Peyer's patch (tissue), 4 donors: ENCODE results near the gene PDE4B. TPM values are rescaled to one million over a fixed set of nuclear protein-coding genes. Genes with fewer than 3 reads are reported as not detected.

Experiments
- DNase-seq, 3 donors: peaks; one replicate each; pipeline ENCODE4 v3.0.0-alpha.2; 2017 to 2019
- H3K27ac ChIP-seq, 4 donors: fragments of 200-600 bp; sonication (generic); one replicate each; pipeline ENCODE4 v1.5.1; 2016 to 2019
- H3K27me3 ChIP-seq, 2 donors: fragments of 200-600 bp; sonication (generic); one replicate each; pipeline ENCODE4 v1.5.1; 2019
- H3K36me3 ChIP-seq, 3 donors: fragments of 200-600 bp; sonication (generic); one replicate each; pipeline ENCODE4 v1.5.1; 2016 to 2019
- H3K4me1 ChIP-seq, 4 donors: fragments of 200-600 bp; sonication (generic); one replicate each; pipeline ENCODE4 v1.5.1; 2016 to 2019
- H3K4me3 ChIP-seq, 4 donors: fragments of 200-600 bp; sonication (generic); 1 replicate in 3 of 4; 2 replicates in 1 of 4; pipeline ENCODE4 v1.5.1; 2016 to 2019; ENCODE audit warnings: mild to moderate bottlenecking in 1 of 4
- H3K9me3 ChIP-seq, 4 donors: fragments of 200-600 bp; sonication (generic); one replicate each; pipeline ENCODE4 v1.5.1; 2016 to 2019; ENCODE audit warnings: mild to moderate bottlenecking in 1 of 4
- POLR2A ChIP-seq, 2 donors: fragments of 450-650 bp; IDR thresholded peaks; one replicate each; pipeline ENCODE4 v1.5.1; 2017; ENCODE audit warnings: antibody characterized with exemption in 2 of 2, mild to moderate bottlenecking in 2 of 2, moderate library complexity in 2 of 2
- total RNA-seq, 4 donors: library from RNA; depleted of rRNA; stranded (reverse); fragments of >200 nt; gene quantifications; one replicate each; pipeline ENCODE4 v1.1.0, GENCODE V29; 2016
- TF ChIP-seq, protein P1 (sequence below), 6 experiments: fragments of 450-650 bp in 4 of 6; fragments of 200-600 bp in 2 of 6; sonication (generic) in 1 of 6; IDR thresholded peaks; one replicate each; pipeline ENCODE4 v1.5.1; 2017 to 2019; ENCODE audit warnings: antibody characterized with exemption in 6 of 6, mild to moderate bottlenecking in 3 of 6, moderate library complexity in 1 of 6

Gene PDE4B
- total RNA-seq, 4 donors from 2014 or later, result 2.1 to 96.6 (median 9.6) TPM

DNA sequence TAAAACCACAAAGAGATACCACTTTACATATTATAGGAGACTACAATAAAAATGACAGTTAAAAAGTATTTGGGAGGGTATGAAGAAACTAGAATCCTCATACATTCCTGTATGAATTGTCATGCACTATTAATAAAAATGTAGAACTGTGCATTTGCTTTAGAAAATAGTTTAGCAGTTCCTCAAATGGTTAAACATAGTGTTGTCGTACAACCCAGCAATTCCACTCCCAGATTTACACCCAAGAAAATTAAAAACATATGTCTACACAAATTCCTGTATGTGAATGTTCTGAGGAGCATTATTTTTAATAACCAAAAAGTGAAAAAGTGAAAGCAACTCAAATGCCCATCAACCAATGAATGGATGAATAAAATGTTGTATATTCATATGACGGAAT, 23.1 kb upstream of the PDE4B start:
- no peaks in the 10 kb centered on the region for H3K9me3 ChIP-seq
- TF ChIP-seq POLR2A (IDR thresholded peaks at IDR 0.05), result no peak
- TF ChIP-seq, protein P1, sequence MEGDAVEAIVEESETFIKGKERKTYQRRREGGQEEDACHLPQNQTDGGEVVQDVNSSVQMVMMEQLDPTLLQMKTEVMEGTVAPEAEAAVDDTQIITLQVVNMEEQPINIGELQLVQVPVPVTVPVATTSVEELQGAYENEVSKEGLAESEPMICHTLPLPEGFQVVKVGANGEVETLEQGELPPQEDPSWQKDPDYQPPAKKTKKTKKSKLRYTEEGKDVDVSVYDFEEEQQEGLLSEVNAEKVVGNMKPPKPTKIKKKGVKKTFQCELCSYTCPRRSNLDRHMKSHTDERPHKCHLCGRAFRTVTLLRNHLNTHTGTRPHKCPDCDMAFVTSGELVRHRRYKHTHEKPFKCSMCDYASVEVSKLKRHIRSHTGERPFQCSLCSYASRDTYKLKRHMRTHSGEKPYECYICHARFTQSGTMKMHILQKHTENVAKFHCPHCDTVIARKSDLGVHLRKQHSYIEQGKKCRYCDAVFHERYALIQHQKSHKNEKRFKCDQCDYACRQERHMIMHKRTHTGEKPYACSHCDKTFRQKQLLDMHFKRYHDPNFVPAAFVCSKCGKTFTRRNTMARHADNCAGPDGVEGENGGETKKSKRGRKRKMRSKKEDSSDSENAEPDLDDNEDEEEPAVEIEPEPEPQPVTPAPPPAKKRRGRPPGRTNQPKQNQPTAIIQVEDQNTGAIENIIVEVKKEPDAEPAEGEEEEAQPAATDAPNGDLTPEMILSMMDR (IDR thresholded peaks at IDR 0.05), result no peak
- no peak overlapping the region for H3K27ac ChIP-seq
- DNase-seq, result no peak
- H3K4me3 ChIP-seq, result no peak overlapping the region
- no peaks in the 10 kb centered on the region for H3K4me1 ChIP-seq
- no peaks in the 10 kb centered on the region for H3K36me3 ChIP-seq
- H3K27me3 ChIP-seq, result no peaks in the 10 kb centered on the region

DNA sequence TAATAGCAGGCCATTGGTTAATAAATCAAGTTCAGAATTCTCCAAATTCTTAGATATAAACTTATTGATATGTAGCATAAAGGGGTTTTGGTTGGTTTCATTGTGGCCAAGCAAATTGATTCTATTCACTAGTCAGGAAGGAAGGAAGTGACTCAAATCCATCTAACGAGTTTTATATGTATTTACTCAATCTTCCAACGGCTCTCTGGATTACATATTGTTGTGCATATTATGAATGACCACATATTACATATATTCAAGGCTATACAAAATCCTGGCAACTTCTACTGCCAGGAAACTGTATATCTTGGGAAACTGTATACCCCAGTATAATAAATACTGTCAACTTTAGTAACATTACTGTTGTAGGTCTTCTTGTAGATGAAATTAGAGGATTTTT, 20.1 kb upstream of the PDE4B start:
- TF ChIP-seq, protein P1 (IDR thresholded peaks at IDR 0.05), result no peak
- no peak for TF ChIP-seq POLR2A (IDR thresholded peaks at IDR 0.05)
- no peak overlapping the region for H3K4me3 ChIP-seq
- no peak for DNase-seq

DNA sequence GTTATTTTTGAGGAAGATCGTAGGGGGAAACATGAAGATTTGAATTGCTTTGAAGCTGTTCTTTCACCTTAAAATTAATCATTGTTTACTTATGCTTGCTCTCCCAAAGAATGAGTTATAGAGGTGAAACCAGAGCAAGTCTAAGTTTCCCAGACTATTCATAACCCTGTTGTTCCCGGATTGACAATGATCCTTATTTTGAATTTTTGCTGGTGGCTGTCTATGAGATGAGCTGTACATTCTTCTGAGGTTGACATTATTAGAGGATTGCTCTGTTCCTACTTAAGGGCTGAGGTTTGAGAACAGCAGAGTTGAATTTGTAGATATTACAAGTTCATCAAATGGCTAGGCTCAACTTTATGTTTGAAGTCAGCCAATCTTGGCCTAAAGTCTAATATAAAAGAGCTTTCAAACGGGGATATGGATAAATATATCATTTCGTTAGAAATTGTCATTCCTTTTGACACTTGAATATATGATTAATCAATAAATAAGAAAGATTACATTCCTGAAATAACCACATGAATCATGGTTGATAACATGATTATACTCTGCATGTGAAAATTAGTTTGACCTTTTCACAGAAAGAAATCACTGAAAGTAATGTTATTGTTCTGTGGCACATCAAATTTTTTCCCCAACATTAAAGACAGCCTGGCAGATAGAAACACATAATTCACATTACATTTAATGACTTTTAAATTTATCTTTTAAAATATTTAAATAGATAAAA, 19.1 kb upstream of the PDE4B start:
- TF ChIP-seq, protein P1 (IDR thresholded peaks at IDR 0.05), result no peak
- no peak for TF ChIP-seq POLR2A (IDR thresholded peaks at IDR 0.05)
- H3K36me3 ChIP-seq, result no peaks in the 10 kb centered on the region
- no peak for DNase-seq

More for the DNA sequence above, 20.1 kb upstream of the PDE4B start:
- no peaks in the 10 kb centered on the region for H3K4me1 ChIP-seq
- H3K27me3 ChIP-seq, result no peaks in the 10 kb centered on the region
- no peak overlapping the region for H3K27ac ChIP-seq
- H3K36me3 ChIP-seq, result no peaks in the 10 kb centered on the region
- H3K9me3 ChIP-seq, result no peaks in the 10 kb centered on the region

DNA sequence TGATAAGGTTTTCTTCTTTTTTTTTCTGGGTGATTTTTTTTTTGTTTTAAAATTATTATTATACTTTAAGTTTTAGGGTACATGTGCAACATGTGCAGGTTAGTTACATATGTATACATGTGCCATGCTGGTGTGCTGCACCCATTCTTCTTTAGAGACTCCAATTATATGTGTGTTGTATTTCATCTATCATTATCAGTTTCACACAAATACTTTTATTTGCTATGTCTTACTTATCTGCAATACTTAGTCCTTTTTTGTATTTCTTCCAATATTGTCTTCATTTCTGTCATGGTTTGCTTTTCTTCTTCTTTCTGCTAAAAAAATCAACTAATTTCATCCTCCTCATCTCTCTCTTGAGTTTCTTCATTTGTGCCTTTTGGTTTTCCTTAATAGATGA, 3.9 kb upstream of the PDE4B start:
- Histone ChIP-seq H3K36me3 (no peaks in the 10 kb centered on the region), H3K4me1 (peaks cover 0 to 10% (median 0%) of the 10 kb centered on the region in 4 donors), H3K4me3 (no peak overlapping the region), H3K27me3 (peaks cover 0 to 6% of the 10 kb centered on the region in 2 donors), H3K9me3 (no peaks in the 10 kb centered on the region), H3K27ac (no peak overlapping the region)
- DNase-seq, result no peak
- no peak for TF ChIP-seq POLR2A (IDR thresholded peaks at IDR 0.05)
- TF ChIP-seq, protein P1 (IDR thresholded peaks at IDR 0.05), result no peak

More for the DNA sequence above, 19.1 kb upstream of the PDE4B start:
- no peak overlapping the region for H3K4me3 ChIP-seq
- H3K9me3 ChIP-seq, result no peaks in the 10 kb centered on the region
- H3K27ac ChIP-seq, result no peak overlapping the region
- no peaks in the 10 kb centered on the region for H3K4me1 ChIP-seq
- no peaks in the 10 kb centered on the region for H3K27me3 ChIP-seq

DNA sequence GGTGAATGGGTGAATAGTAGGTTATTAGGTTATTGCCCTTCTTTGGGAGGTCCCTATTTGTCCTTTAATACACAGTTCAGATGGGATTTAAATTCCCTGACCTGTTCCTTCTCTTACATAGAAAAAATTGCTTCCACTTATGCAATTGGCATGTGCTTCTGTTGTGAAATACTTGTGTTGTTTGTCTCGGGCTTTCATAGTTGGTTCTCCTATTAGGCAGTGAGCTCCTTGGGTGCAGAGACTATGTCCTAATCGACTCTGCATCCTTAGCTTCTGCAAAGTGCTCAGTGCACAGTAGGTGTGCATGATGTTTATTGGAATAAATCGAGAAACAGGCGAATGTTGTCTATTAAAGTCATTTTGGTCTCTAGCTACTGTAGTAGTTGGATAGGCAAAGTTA, 1.3 kb upstream of the PDE4B start:
- Histone ChIP-seq H3K36me3 (no peaks in the 10 kb centered on the region), H3K4me3 (no peak overlapping the region), H3K4me1 (peaks cover 0 to 10% (median 0%) of the 10 kb centered on the region in 4 donors), H3K9me3 (no peaks in the 10 kb centered on the region), H3K27ac (no peak overlapping the region), H3K27me3 (peaks cover 0 to 6% of the 10 kb centered on the region in 2 donors)
- TF ChIP-seq, protein P1 (IDR thresholded peaks at IDR 0.05), result no peak
- no peak for TF ChIP-seq POLR2A (IDR thresholded peaks at IDR 0.05)
- DNase-seq, result no peak
